ENCODE measurements around the gene TUBA3D.
"Not testable (repeated sequence)": the region's sequence is repeated elsewhere in the genome, so short reads cannot be mapped to it uniquely, and the experiment has no call there.

DNA sequence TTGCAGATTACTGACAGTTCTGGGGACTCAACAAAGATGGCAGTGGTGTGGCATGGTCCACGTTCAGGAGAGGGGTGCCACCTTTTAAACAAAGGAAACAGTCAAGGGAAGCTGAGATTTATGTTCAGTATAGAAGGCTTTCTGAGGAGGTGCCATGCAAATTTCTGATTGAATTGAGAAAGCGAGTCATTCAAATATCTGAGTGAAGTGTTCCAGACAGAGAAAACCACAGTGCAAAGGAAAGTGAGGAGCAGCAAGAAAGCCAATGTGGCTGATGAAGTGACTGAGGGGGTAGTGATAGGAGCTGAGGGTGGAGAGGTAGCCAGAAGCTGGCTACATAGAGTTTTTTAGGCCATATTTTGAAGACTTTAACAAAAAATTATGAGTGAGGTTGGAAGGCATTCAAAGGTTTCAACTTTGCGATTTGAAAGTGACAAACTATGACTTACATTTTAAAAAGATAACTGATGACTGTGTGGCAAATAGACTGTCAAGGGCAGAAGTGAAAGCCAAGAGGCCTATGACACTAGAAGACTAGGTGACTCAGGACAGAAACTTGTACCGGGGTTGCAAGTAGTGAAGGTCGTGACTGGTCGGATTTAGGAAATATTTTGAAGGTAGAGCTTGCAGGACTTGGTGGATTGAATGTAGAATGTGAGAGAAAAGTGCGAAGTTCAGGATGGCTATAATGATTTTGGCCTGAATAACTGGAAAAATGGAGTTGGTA lies 35.0 kb upstream of the TUBA3D start:
- TF ChIP-seq POLR2A (IDR thresholded peaks at IDR 0.05; ENCODE audit: low read length); POLR2AphosphoS2 (conservative IDR thresholded peaks at IDR 0.05; ENCODE audit: low read length); HDAC2 (IDR thresholded peaks at IDR 0.05); GATA3 (IDR thresholded peaks at IDR 0.05; ENCODE audit: borderline replicate concordance); BHLHE40 (IDR thresholded peaks at IDR 0.05; ENCODE audit: low read depth, low read length); JUN (IDR thresholded peaks at IDR 0.05): not testable (repeated sequence)
- TF ChIP-seq, protein P1, sequence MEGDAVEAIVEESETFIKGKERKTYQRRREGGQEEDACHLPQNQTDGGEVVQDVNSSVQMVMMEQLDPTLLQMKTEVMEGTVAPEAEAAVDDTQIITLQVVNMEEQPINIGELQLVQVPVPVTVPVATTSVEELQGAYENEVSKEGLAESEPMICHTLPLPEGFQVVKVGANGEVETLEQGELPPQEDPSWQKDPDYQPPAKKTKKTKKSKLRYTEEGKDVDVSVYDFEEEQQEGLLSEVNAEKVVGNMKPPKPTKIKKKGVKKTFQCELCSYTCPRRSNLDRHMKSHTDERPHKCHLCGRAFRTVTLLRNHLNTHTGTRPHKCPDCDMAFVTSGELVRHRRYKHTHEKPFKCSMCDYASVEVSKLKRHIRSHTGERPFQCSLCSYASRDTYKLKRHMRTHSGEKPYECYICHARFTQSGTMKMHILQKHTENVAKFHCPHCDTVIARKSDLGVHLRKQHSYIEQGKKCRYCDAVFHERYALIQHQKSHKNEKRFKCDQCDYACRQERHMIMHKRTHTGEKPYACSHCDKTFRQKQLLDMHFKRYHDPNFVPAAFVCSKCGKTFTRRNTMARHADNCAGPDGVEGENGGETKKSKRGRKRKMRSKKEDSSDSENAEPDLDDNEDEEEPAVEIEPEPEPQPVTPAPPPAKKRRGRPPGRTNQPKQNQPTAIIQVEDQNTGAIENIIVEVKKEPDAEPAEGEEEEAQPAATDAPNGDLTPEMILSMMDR (IDR thresholded peaks at IDR 0.05), result not testable (repeated sequence)

All from A549 (cell line).